Adipocyte (in vitro differentiated cells): ENCODE results near the gene METTL6.
"Not testable (repeated sequence)": the region's sequence is repeated elsewhere in the genome, so short reads cannot be mapped to it uniquely, and the experiment has no call there.

ENCODE experiments used
- DNase-seq: peaks from one replicate; pipeline ENCODE4 v3.0.0-alpha.2; 2015; ENCODE audit warnings: low read depth
- H3K27me3 ChIP-seq: replicated peaks from 2 replicates; pipeline ENCODE4 v1.7.0; 2013; ENCODE audit warnings: mild to moderate bottlenecking, low read length, moderate library complexity; ENCODE audit not compliant: control insufficient read depth, insufficient read depth
- H3K36me3 ChIP-seq: 2 replicates; pipeline ENCODE4 v1.7.0; 2013; ENCODE audit warnings: low read length, mild to moderate bottlenecking, moderate library complexity; ENCODE audit not compliant: control insufficient read depth, insufficient read depth, severe bottlenecking
- H3K4me1 ChIP-seq: 2 replicates; pipeline ENCODE4 v1.7.0; 2013; ENCODE audit warnings: mild to moderate bottlenecking, low read length, moderate library complexity; ENCODE audit not compliant: control insufficient read depth, insufficient read depth
- H3K4me3 ChIP-seq: 2 replicates; pipeline ENCODE4 v1.7.0; 2013; ENCODE audit warnings: mild to moderate bottlenecking, low read length, moderate library complexity
- H3K9ac ChIP-seq: 2 replicates; pipeline ENCODE4 v1.7.0; 2013; ENCODE audit warnings: mild to moderate bottlenecking, low read length, moderate library complexity
- H3K9me3 ChIP-seq: 2 replicates; pipeline ENCODE4 v1.7.0; 2013; ENCODE audit warnings: mild to moderate bottlenecking, low read length, moderate library complexity; ENCODE audit not compliant: control insufficient read depth

Gene METTL6

GRCh38 chr3:15384510-15385237 is 42.7 kb downstream of the METTL6 start:
- H3K4me1 ChIP-seq: peaks cover 40% of the 10 kb centered on the region
- H3K4me3 ChIP-seq: no peak overlapping the region
- H3K9ac ChIP-seq: no peak overlapping the region
- H3K36me3 ChIP-seq: no peaks in the 10 kb centered on the region
- H3K9me3 ChIP-seq: peaks cover 3% of the 10 kb centered on the region
- no peaks in the 10 kb centered on the region for H3K27me3 ChIP-seq
- no peak for DNase-seq

GRCh38 chr3:15382405-15382923 is 44.9 kb downstream of the METTL6 start:
- Histone ChIP-seq H3K4me3 (no peak overlapping the region), H3K36me3 (no peaks in the 10 kb centered on the region), H3K4me1 (peaks cover 39% of the 10 kb centered on the region), H3K9ac (no peak overlapping the region), H3K27me3 (no peaks in the 10 kb centered on the region), H3K9me3 (peaks cover 3% of the 10 kb centered on the region)
- DNase-seq: no peak

GRCh38 chr3:15380980-15381890 is 46.1 kb downstream of the METTL6 start:
- H3K27me3 ChIP-seq: no peaks in the 10 kb centered on the region
- peaks cover 28% of the 10 kb centered on the region for H3K4me1 ChIP-seq
- no peaks in the 10 kb centered on the region for H3K36me3 ChIP-seq
- H3K9ac ChIP-seq: no peak overlapping the region
- DNase-seq: no peak
- peaks cover 2% of the 10 kb centered on the region for H3K9me3 ChIP-seq
- no peak overlapping the region for H3K4me3 ChIP-seq

- H3K27me3 ChIP-seq: no peaks in the 10 kb centered on the region
- H3K4me1 ChIP-seq: peaks cover 14% of the 10 kb centered on the region
- H3K9ac ChIP-seq: no peak overlapping the region
- H3K9me3 ChIP-seq: no peaks in the 10 kb centered on the region
- peak overlapping the region; percentile 49 for H3K4me3 ChIP-seq
- H3K36me3 ChIP-seq: no peaks in the 10 kb centered on the region
- DNase-seq: peak; percentile 97
Measured at GRCh38 chr3:15377961-15378791, 49.2 kb downstream of the METTL6 start.

- Histone ChIP-seq H3K27me3 (no peaks in the 10 kb centered on the region), H3K4me1 (peaks cover 3% of the 10 kb centered on the region), H3K4me3 (no peak overlapping the region), H3K9ac (no peak overlapping the region), H3K36me3 (no peaks in the 10 kb centered on the region), H3K9me3 (no peaks in the 10 kb centered on the region)
- no peak for DNase-seq
Measured at GRCh38 chr3:15375461-15376000, 51.8 kb downstream of the METTL6 start.

- Histone ChIP-seq H3K4me3 (no peak overlapping the region), H3K36me3 (no peaks in the 10 kb centered on the region), H3K9me3 (no peaks in the 10 kb centered on the region), H3K27me3 (no peaks in the 10 kb centered on the region), H3K4me1 (peaks cover 2% of the 10 kb centered on the region), H3K9ac (no peak overlapping the region)
- DNase-seq: no peak
Measured at GRCh38 chr3:15372918-15373317, 54.4 kb downstream of the METTL6 start.

GRCh38 chr3:15368561-15369135 is 58.7 kb downstream of the METTL6 start:
- no peak for DNase-seq
- no peaks in the 10 kb centered on the region for H3K36me3 ChIP-seq
- no peak overlapping the region for H3K9ac ChIP-seq
- no peak overlapping the region for H3K4me3 ChIP-seq
- H3K27me3 ChIP-seq: no peaks in the 10 kb centered on the region
- no peaks in the 10 kb centered on the region for H3K4me1 ChIP-seq
- no peaks in the 10 kb centered on the region for H3K9me3 ChIP-seq

GRCh38 chr3:15367059-15367458 is 60.3 kb downstream of the METTL6 start:
- H3K4me1 ChIP-seq: no peaks in the 10 kb centered on the region
- H3K4me3 ChIP-seq: no peak overlapping the region
- H3K9ac ChIP-seq: no peak overlapping the region
- peak; percentile 59 for DNase-seq
- no peaks in the 10 kb centered on the region for H3K27me3 ChIP-seq
- H3K36me3 ChIP-seq: no peaks in the 10 kb centered on the region
- no peaks in the 10 kb centered on the region for H3K9me3 ChIP-seq

- H3K9me3 ChIP-seq, H3K4me3 ChIP-seq, H3K36me3 ChIP-seq, H3K9ac ChIP-seq, H3K27me3 ChIP-seq: not testable (repeated sequence)
- peaks cover 16% of the 10 kb centered on the region for H3K4me1 ChIP-seq
- DNase-seq: peak; percentile 13
Measured at GRCh38 chr3:15364078-15364477, 63.3 kb downstream of the METTL6 start.

GRCh38 chr3:15361494-15362214 is 65.7 kb downstream of the METTL6 start:
- no peak overlapping the region for H3K9ac ChIP-seq
- H3K9me3 ChIP-seq: no peaks in the 10 kb centered on the region
- H3K4me3 ChIP-seq: peak overlapping the region; percentile 45
- H3K4me1 ChIP-seq: peaks cover 16% of the 10 kb centered on the region
- peak; percentile 54 for DNase-seq
- no peaks in the 10 kb centered on the region for H3K36me3 ChIP-seq
- no peaks in the 10 kb centered on the region for H3K27me3 ChIP-seq
